Breast epithelium (tissue), 3 donors: ENCODE data around the gene IL12RB2.

Experiments
- CTCF ChIP-seq, 3 donors: fragments of 450-650 bp; IDR thresholded peaks; one replicate each; pipeline ENCODE4 v1.5.1; 2016 to 2017; ENCODE audit warnings: antibody characterized with exemption in 3 of 3, mild to moderate bottlenecking in 3 of 3, moderate library complexity in 3 of 3
- POLR2A ChIP-seq: fragments of 450-650 bp; IDR thresholded peaks from one replicate; pipeline ENCODE4 v1.6.1; 2016; ENCODE audit warnings: antibody characterized with exemption, mild to moderate bottlenecking, moderate library complexity

GRCh38 chr1:67306547-67306946 is 1.1 kb upstream of the IL12RB2 start:
- TF ChIP-seq CTCF (IDR thresholded peaks at IDR 0.05) (no peak), POLR2A (no peak)
